Cardiac septum (tissue), 1 donor: ENCODE data around the gene RCAN2. TPM values are rescaled to one million over a fixed set of nuclear protein-coding genes. Genes with fewer than 3 reads are reported as not detected.

Source experiments
- DNase-seq: peaks from one replicate; pipeline ENCODE4 v3.0.0-alpha.2; 2020; ENCODE audit warnings: low spot score
- intact Hi-C: fragments of 100-400 bp; cut with DNase I; formaldehyde crosslinking; loops from one replicate; pipeline ENCODE4 v1.14.0; 2022
- total RNA-seq: library from RNA; stranded (reverse); fragmentation: NEBNext Ultra II Directional; extraction: Animal tissue kit (Norgen Biotek cat#: 25700); gene quantifications from one replicate; pipeline ENCODE4 v1.2.1, GENCODE V29; 2021
- donor health status: DM: no; HTN: no; CAD: no.

RCAN2 gene
- total RNA-seq, 1 donor from 2014 or later: 281 TPM

GRCh38 chr6:46244670-46245069, 246.6 kb downstream of the RCAN2 start:
- intact Hi-C loops: no loop called here
- DNase-seq: no peak

- intact Hi-C loops: no loop called here
- DNase-seq: no peak
Measured at GRCh38 chr6:46243754-46244153, 247.5 kb downstream of the RCAN2 start.

- DNase-seq: no peak
- intact Hi-C loops: no loop called here
Measured at GRCh38 chr6:46242921-46243320, 248.3 kb downstream of the RCAN2 start.

- intact Hi-C loops: no loop called here
- no peak for DNase-seq
Measured at GRCh38 chr6:46240866-46241565, 250.2 kb downstream of the RCAN2 start.

GRCh38 chr6:46236752-46237151, 254.5 kb downstream of the RCAN2 start:
- intact Hi-C loops: no loop called here
- DNase-seq: no peak

- intact Hi-C loops: no loop called here
- DNase-seq: no peak
Measured at GRCh38 chr6:46235242-46235641, 256.0 kb downstream of the RCAN2 start.

GRCh38 chr6:46234700-46235099, 256.5 kb downstream of the RCAN2 start:
- no peak for DNase-seq
- intact Hi-C loops: no loop called here

- no peak for DNase-seq
- intact Hi-C loops: no loop called here
Measured at GRCh38 chr6:46234156-46234556, 257.1 kb downstream of the RCAN2 start.

GRCh38 chr6:46233129-46233528, 258.1 kb downstream of the RCAN2 start:
- intact Hi-C loops: no loop called here
- DNase-seq: no peak

GRCh38 chr6:46222286-46222685, 269.0 kb downstream of the RCAN2 start:
- DNase-seq: no peak
- intact Hi-C loops: loop anchor here (5.0 kb wide), 2 partner anchors 190 to 405 kb away; no protein-coding TSS in a partner anchor

- DNase-seq: no peak
- intact Hi-C loops: loop anchor here (5.0 kb wide), 2 partner anchors 191 to 406 kb away; no protein-coding TSS in a partner anchor
Measured at GRCh38 chr6:46221222-46221793, 269.9 kb downstream of the RCAN2 start.

- intact Hi-C loops: loop anchor here (5.0 kb wide), 2 partner anchors 192 to 407 kb away; no protein-coding TSS in a partner anchor
- no peak for DNase-seq
Measured at GRCh38 chr6:46220352-46221221, 270.7 kb downstream of the RCAN2 start.

GRCh38 chr6:46219661-46220060, 271.6 kb downstream of the RCAN2 start:
- intact Hi-C loops: loop anchor here (2.0 to 5.0 kb wide), 3 partner anchors 193 to 408 kb away; partner anchors contain the start of gene RCAN2

GRCh38 chr6:46218457-46218856, 272.8 kb downstream of the RCAN2 start:
- DNase-seq: no peak
- intact Hi-C loops: loop anchor here (2.0 kb wide), 1 partner anchor 272 kb away; the partner anchor contains the start of gene RCAN2

More at GRCh38 chr6:46219661-46220060, 271.6 kb downstream of the RCAN2 start:
- DNase-seq: no peak

- no peak for DNase-seq
- intact Hi-C loops: loop anchor here (2.0 kb wide), 1 partner anchor 273 kb away; the partner anchor contains the start of gene RCAN2
Measured at GRCh38 chr6:46217671-46218131, 273.5 kb downstream of the RCAN2 start.

GRCh38 chr6:46216879-46217278, 274.4 kb downstream of the RCAN2 start:
- intact Hi-C loops: no loop called here
- DNase-seq: no peak

GRCh38 chr6:46215777-46216176, 275.5 kb downstream of the RCAN2 start:
- intact Hi-C loops: no loop called here
- DNase-seq: no peak

GRCh38 chr6:46215213-46215612, 276.0 kb downstream of the RCAN2 start:
- intact Hi-C loops: no loop called here
- DNase-seq: no peak

GRCh38 chr6:46211917-46212316, 279.3 kb downstream of the RCAN2 start:
- no peak for DNase-seq
- intact Hi-C loops: no loop called here

GRCh38 chr6:46210294-46210693, 281.0 kb downstream of the RCAN2 start:
- intact Hi-C loops: no loop called here
- DNase-seq: no peak
